ENCODE results near the gene DLG5.

The DLG5 gene

GRCh38 chr10:77817541-77817940 is 109.0 kb downstream of the DLG5 start:
- no peak for DNase-seq

DNA sequence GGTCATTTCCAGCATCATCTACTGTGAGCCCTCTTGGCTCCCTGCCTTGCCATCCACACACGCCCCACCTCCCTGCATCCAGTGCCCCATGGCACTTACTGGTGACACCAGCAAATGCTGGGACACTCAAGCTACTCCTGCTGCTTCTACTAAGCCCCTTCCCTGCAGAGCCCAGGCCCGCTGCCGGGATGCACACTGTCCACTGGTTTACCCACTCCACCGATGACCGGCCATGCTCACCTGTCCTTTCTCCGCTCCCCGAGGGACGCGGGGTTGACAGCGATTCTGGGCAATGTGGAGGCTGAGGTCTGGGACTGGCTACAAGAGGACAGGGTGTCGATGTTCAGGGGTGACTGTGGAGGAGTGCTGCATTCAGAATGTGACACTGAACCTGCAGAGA is 110.2 kb downstream of the DLG5 start:
- no peak for DNase-seq

DNA sequence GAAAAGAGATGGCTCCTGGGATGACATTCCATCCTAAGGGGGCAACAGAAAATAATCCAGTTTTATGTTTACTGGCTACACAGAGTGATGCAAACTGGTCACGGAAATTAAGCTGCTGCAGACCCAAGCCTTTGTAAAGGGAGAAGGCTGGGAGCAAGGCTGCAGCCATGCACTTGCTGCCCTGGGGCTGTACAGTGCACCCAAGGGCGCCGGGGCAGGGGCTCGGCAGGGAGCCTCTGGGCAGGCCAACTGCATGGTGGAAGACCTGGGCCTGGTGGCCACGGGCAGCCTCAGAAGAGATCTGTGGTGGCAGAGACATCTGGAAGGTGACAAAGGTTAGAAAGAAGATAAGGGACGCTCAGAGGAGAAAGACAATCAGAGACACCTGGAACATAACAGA is 113.8 kb downstream of the DLG5 start:
- no peak for DNase-seq

- DNase-seq: no peak
Observed at GRCh38 chr10:77811831-77812430, 114.6 kb downstream of the DLG5 start.

DNA sequence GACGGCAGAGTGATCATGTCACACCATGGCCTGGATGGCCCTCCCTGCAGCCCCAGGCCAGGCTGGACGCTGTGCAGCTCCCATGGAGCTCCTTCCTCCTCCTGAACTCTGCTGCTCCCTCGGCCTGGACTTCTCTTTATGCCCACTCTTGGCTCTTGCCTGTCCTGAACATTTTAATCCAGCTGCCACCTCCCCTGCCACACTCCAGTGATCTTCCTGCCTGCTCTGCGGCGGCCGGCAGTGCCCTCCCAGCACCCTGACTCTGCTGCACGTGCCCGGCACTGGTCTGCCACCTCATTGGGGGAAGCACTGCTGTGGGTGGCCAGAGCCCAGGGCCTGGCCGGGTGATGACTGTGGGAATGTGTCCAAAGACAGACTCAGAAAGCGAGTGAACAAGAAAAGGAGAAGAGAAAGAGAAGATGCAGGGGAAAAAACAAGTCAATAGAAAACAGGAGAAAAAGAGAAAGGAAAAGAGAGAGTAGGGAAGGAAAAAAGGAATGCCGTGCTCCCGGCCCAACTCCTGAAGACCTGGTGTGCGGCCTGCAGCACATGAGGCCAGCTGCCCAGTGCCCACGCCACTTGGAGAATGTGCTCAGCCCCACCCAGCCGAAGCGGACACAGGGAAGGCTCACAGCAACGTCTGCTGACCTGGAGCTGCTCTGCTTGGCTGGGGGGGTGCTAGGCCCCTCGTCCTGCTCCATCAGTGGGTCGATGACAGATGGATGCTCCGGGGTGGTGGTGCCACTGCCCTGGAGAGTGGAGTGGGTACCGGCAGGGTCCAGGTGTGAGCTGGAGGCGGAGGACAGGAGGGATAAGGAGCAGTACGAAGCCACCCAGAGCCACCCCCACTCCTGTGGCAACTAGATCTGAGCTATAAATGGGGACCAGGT is 115.9 kb downstream of the DLG5 start:
- DNase-seq: no peak

DNA sequence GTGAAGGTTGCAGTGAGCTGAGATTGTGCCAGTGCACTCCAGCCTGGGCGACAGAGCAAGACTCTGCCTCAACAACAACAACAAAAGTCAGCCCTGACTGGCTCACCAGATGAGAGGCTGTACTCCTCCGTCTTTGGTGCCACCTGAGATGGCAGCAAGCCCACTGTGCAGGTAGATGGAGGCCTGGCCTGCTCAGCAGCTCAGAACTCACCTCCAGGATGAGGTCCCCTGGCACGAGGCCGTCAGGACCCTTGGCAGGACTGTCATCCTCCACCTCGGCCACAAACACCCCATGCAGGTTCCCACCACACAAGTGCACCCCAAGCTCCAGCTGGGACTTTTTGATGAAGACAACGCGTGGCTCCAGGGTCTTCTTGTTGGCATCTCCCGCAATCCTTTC is 117.2 kb downstream of the DLG5 start:
- DNase-seq: no peak

- DNase-seq: no peak
Observed at GRCh38 chr10:77807706-77808105, 118.8 kb downstream of the DLG5 start.

GRCh38 chr10:77806511-77807157 is 119.9 kb downstream of the DLG5 start:
- no peak for DNase-seq

- DNase-seq: no peak
Observed at GRCh38 chr10:77805676-77806075, 120.9 kb downstream of the DLG5 start.

DNA sequence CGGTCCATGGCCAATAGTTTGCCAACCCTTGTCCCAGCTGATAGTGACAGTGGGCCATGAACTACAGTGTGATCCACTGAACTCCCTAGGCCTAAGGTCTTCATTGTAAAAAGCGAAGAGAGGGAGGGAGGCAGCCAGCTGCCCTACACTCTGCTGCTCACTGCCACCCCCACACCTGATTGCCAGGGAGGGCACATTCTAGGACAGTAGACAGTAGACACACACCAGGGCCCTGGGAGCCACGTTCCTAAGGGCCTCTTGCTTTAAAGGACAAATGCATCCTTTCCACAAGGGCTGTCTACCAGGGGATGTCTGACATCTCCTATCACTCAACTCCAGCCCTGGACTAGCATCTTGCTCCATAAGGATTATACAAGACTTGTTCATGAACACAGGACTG is 122.2 kb downstream of the DLG5 start:
- no peak for DNase-seq

DNA sequence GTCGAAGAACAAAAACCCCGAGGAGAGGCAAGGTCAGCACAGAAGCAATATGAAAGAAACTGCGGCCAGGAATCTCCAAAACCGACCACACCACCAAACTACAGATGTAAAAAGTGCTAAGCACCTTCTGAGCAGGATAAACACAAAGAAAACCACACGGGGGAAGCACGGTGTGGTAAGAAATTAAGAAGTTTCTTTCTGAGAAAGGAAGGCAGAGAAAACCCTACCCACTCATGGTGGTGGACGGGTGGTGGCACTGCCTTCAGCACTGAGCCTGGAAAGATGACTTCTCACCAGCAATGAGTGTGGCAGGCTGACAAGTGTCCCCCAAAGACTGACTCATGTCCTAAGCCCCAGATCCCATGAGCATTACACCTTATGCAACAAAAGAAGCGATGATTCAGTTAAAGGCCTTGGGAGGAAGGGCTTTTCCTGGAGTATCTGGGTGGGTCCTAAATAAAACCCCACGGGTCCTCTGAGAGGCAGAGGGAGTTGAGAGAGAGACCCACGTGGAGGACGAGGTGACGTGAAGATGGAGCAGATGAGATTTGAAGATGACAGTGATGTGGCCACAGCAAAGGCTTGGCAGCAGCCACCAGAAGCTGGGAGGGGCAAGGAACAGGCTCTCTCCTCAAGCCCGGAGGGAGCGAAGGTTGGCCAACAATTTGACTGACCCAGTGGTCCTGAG is 124.9 kb downstream of the DLG5 start:
- DNase-seq: no peak

- no peak for DNase-seq
Observed at GRCh38 chr10:77800738-77801266, 125.8 kb downstream of the DLG5 start.

DNA sequence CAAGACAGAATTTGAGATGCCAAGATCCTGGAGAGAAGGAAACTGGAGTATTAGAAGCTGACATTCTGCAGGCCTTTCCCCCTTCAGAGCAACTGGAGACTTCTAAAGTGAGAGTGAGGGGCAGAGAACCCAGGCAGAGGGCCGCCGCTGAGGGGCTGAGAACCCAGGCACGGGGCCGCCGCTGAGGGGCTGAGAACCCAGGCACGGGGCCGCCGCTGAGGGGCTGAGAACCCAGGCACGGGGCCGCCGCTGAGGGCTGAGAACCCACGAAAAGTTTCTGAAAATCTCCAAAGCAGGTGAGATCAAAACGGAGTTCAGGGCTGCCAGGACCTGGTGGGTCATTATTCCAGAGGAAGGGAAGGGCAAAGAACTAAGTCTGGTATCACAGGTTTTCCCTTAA is 126.2 kb downstream of the DLG5 start:
- no peak for DNase-seq

- no peak for DNase-seq
Observed at GRCh38 chr10:77799352-77799751, 127.2 kb downstream of the DLG5 start.

GRCh38 chr10:77798940-77799339 is 127.6 kb downstream of the DLG5 start:
- DNase-seq: no peak

DNA sequence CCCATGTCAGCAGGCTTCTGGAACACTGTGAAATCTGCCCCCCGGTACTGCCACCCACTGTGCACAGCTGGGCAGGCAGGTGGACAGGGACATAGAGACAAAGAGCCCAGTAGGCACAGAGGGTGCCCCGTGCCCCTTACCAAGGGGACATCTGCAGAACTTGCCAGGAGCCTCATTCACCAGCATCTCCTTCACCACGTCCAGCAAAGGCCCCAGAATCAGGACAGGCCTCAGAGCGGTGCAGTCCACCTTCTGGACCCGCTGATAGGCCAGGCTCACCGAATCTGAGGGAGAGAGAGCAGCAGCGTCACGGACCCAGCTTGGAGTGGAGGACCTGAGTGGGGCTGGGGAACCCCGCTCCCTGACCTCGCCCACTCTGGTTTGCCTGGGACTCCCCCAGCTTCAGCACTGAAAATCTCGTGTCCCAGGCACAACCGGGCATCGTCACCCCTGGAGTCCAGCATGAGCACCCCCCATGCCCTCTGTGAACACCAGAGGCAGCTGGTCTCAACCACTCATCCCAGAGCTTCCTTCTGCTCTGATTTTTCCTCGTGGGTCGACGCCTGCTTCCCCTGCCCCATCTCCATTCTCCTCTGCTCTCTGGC is 130.1 kb downstream of the DLG5 start:
- DNase-seq: no peak

- no peak for DNase-seq
Observed at GRCh38 chr10:77795426-77796055, 131.0 kb downstream of the DLG5 start.

DNA sequence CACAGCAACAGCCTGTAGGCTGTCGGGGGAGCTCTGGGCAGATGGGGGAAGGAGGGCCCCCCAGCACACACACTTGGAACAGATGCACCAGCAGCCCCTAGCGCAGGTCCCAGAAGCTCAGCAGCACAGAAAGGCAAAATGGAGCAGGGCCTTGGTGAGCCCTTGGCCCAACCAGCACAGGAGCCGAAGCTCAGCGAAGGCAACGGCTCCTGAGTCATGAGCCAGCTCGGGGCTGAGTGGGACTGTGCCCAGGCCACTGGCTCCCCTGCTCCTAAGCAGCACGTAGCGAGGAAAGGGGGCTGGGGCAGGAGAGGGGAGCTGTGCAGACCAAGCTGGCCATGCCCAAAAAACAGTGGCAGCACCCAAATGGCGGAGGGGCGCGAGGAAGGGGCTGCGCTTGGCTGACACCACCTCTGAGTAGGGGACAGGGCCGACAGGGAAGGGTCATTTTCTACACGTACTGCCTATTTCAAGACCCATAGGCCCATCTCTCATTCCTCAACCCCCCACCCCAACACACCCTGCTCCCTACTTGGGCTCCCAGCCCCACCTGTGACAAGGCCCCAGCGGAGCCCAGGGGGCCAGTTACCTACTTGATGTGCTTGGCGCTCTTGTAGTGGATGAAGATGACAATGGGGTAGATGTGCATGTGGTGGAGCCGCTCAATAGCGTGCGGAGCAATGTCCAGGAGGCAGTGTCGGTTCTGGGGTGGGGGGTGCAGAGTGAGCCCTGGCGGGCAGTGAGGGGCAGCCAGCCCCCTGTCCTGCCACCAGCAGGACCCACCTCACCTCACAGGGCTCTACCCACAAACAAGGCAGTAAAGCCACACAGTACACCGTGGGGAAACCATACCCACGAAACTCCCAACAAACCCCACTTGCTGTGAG is 132.1 kb downstream of the DLG5 start:
- DNase-seq: no peak

DNA sequence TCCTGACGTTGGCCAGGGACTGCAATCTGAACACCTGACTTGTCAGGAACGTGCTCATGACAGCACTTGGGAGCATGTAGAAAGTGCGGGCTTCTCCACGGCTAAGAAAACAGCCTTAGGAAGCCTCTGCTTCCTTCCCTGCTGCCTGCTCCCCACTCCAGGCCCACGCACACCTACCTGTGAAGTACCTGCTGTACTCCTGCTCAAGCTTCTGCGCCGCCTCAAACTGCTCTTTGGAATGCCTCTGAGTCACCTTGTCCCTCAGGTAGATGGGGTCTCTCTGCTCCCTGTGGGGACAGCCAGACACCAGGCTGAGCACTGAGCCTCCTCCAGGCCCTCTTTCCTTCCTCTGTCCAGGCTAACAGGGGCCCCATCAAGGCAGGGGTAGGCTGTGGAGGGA is 132.7 kb downstream of the DLG5 start:
- DNase-seq: no peak

- DNase-seq: no peak
Observed at GRCh38 chr10:77792155-77792554, 134.4 kb downstream of the DLG5 start.

DNA sequence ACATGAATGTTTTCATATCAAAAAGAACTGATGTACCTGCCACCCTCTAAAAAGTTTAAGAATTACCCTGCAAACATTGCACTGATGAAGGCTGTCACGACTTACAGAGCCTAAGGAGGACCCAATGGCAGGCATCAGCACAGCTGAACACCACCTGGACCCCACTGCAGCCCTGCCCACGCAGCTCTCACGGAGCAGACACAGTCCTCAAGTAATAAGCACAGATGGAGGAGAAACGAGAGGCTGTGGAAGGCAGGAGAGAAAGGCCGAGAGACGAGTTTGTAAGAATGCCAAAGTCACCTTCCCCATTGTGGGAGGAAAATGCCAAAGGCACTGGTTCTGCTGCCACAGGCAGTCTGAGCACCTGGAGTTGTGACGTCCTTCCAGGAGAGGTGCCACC is 135.0 kb downstream of the DLG5 start:
- no peak for DNase-seq
